Activated T-helper 1 cell treated with anti-CD3 and anti-CD28 coated beads, Interleukin-2, amount 50 U/mL, for 16 hours (primary cell): ENCODE measurements around the gene SS18L1.

Source experiments
- DNase-seq, 2 donors: peaks; one replicate each; pipeline ENCODE4 v3.0.0-alpha.2; 2020; ENCODE audit warnings: low read depth in 1 of 2, low spot score in 1 of 2

Gene SS18L1

GRCh38 chr20:62168890-62169435 lies 25.4 kb downstream of the SS18L1 start:
- DNase-seq, result no peak

- DNase-seq, result no peak
These were observed 27.0 kb downstream of the SS18L1 start for GRCh38 chr20:62170536-62170935.

- no peak for DNase-seq
These were observed 27.7 kb downstream of the SS18L1 start for GRCh38 chr20:62171245-62171644.

GRCh38 chr20:62172666-62173065 lies 29.1 kb downstream of the SS18L1 start:
- no peak for DNase-seq

GRCh38 chr20:62174021-62174804 lies 30.6 kb downstream of the SS18L1 start:
- DNase-seq, result no peak

- no peak for DNase-seq
These were observed 31.5 kb downstream of the SS18L1 start for GRCh38 chr20:62174870-62175624.

GRCh38 chr20:62175711-62176110 lies 32.1 kb downstream of the SS18L1 start:
- DNase-seq, result no peak

GRCh38 chr20:62176866-62177265 lies 33.3 kb downstream of the SS18L1 start:
- DNase-seq, result no peak

GRCh38 chr20:62177307-62177706 lies 33.7 kb downstream of the SS18L1 start:
- DNase-seq, result no peak

GRCh38 chr20:62178316-62179161 lies 35.0 kb downstream of the SS18L1 start:
- DNase-seq, result no peak

- DNase-seq, result no peak
These were observed 35.6 kb downstream of the SS18L1 start for GRCh38 chr20:62179162-62179504.

- no peak for DNase-seq
These were observed 38.2 kb downstream of the SS18L1 start for GRCh38 chr20:62181808-62182207.

GRCh38 chr20:62182469-62183425 lies 39.2 kb downstream of the SS18L1 start, which contains the start of gene MTG2:
TSS of gene MTG2 (plus strand) at chr20:62183028. CDS start at chr20:62193421, 10,393 bp downstream.
- DNase-seq, result peak; percentile 87 to 91

- DNase-seq, result no peak
These were observed 40.0 kb downstream of the SS18L1 start for GRCh38 chr20:62183426-62184142.

GRCh38 chr20:62186096-62186426 lies 42.5 kb downstream of the SS18L1 start:
- no peak for DNase-seq

GRCh38 chr20:62186887-62187866 lies 43.6 kb downstream of the SS18L1 start:
- DNase-seq, result no peak

GRCh38 chr20:62190639-62191411 lies 47.3 kb downstream of the SS18L1 start:
- DNase-seq, result no peak
